HCT116 (cell line): ENCODE data around the gene NPW. TPM values are rescaled to one million over a fixed set of nuclear protein-coding genes. Genes with fewer than 3 reads are reported as not detected.

Experiments
- ATAC-seq: fragments of 200-7000 bp; cut with Tn5 transposase; 2 replicates; pipeline ENCODE4 v1.9.1; 2020; ENCODE audit warnings: mild to moderate bottlenecking, moderate library complexity
- BruUV-seq: library from RNA; stranded (reverse); fragments of 400-500 nt; replicated peaks from 2 replicates; lab custom pipeline; 2021; lab: Mats Ljungman, UMichigan
- CTCF ChIA-PET: fragments of 300-600 bp; sonication (Branson Sonifier 250); formaldehyde crosslinking; loops from one replicate; lab custom pipeline; 2021; ENCODE audit warnings: antibody characterized with exemption; lab: Charles Lee
- POLR2A ChIA-PET: fragments of 300-600, 350-600 bp; sonication (Branson Sonifier 250); formaldehyde crosslinking; loops from one replicate; lab custom pipeline; 2021; ENCODE audit warnings: antibody characterized with exemption; lab: Charles Lee
- RAD21 ChIA-PET, 2 experiments: fragments of 300-600 bp; sonication (Branson Sonifier 250); formaldehyde crosslinking; loops; one replicate each; lab custom pipeline; 2023; ENCODE audit warnings: low total read pairs in 2 of 2; ENCODE audit not compliant: uncharacterized antibody in 2 of 2, unreplicated experiment in 2 of 2, low non-redundant PET in 1 of 2; lab: Charles Lee
- DNase-seq: peaks from one replicate; pipeline ENCODE4 v3.0.0-alpha.2; 2010; ENCODE audit warnings: low read depth, low spot score
- H2AFZ ChIP-seq: fragments of 200-600 bp; shearing (Covaris generic), sonication (generic); 2 replicates; pipeline ENCODE4 v1.6.1; 2017; ENCODE audit warnings: low read depth, mixed run types, mixed read lengths, antibody characterized with exemption, low read length; ENCODE audit not compliant: poor library complexity, severe bottlenecking
- H3K27ac ChIP-seq: 2 replicates; pipeline ENCODE4 v1.5.1; 2012; ENCODE audit warnings: low read depth, low read length
- H3K27me3 ChIP-seq: fragments of 200-600 bp; sonication (generic); 2 replicates; pipeline ENCODE4 v1.6.1; 2016; ENCODE audit warnings: mixed run types, low read length, mixed read lengths; ENCODE audit not compliant: insufficient read depth
- H3K36me3 ChIP-seq, 2 experiments: fragments of 200-500 bp in 1 of 2; fragments of 200-600 bp in 1 of 2; sonication (Bioruptor generic) in 1 of 2; sonication (generic) in 1 of 2; 2 replicates each; pipeline versions ENCODE4 v1.5.1 to v1.6.1; 2014 to 2016; ENCODE audit warnings: low read length in 2 of 2, inconsistent platforms in 1 of 2, mixed read lengths in 1 of 2, mixed run types in 1 of 2; ENCODE audit not compliant: insufficient read depth in 2 of 2, control insufficient read depth in 1 of 2
- H3K4me1 ChIP-seq, 2 experiments: fragments of 200-600 bp in 1 of 2; sonication (generic) in 1 of 2; 2 replicates each; pipeline versions ENCODE4 v1.5.1 to v1.6.1; 2012 to 2017; ENCODE audit warnings: low read length in 2 of 2, inconsistent platforms in 1 of 2, mild to moderate bottlenecking in 1 of 2, mixed read lengths in 1 of 2, mixed run types in 1 of 2, moderate library complexity in 1 of 2; ENCODE audit not compliant: insufficient read depth in 2 of 2, control insufficient read depth in 1 of 2
- H3K4me2 ChIP-seq: fragments of 200-600 bp; sonication (generic); 2 replicates; pipeline ENCODE4 v1.6.1; 2017; ENCODE audit warnings: mixed run types, low read length, mixed read lengths
- H3K4me3 ChIP-seq, 2 experiments: fragments of 200-600 bp in 1 of 2; sonication (generic) in 1 of 2; replicated peaks in 1 of 2; 2 replicates each; pipeline ENCODE4 v1.5.1; 2011 to 2016; ENCODE audit warnings: low read length in 2 of 2, control low read depth in 1 of 2, low read depth in 1 of 2, mild to moderate bottlenecking in 1 of 2, mixed read lengths in 1 of 2, mixed run types in 1 of 2
- H3K79me2 ChIP-seq: fragments of 200-600 bp; sonication (generic); 2 replicates; pipeline ENCODE4 v1.6.1; 2017; ENCODE audit warnings: mild to moderate bottlenecking, mixed run types, low read length, moderate library complexity, mixed read lengths; ENCODE audit not compliant: insufficient read depth
- H3K9ac ChIP-seq: fragments of 200-600 bp; sonication (generic); 2 replicates; pipeline ENCODE4 v1.6.1; 2016; ENCODE audit warnings: low read length, mixed read lengths
- H3K9me2 ChIP-seq: fragments of 200-600 bp; sonication (generic), shearing (Covaris generic); 2 replicates; pipeline ENCODE4 v1.6.1; 2017; ENCODE audit warnings: mixed run types, mild to moderate bottlenecking, moderate library complexity; ENCODE audit not compliant: insufficient read depth
- H3K9me3 ChIP-seq, 2 experiments: fragments of 200-500 bp in 1 of 2; fragments of 200-600 bp in 1 of 2; sonication (Bioruptor generic) in 1 of 2; sonication (generic) in 1 of 2; 2 replicates each; pipeline ENCODE4 v1.6.1; 2014 to 2017; ENCODE audit warnings: low read length in 2 of 2, mixed read lengths in 2 of 2, inconsistent platforms in 1 of 2, low read depth in 1 of 2, mild to moderate bottlenecking in 1 of 2, mixed run types in 1 of 2, moderate library complexity in 1 of 2; ENCODE audit not compliant: control insufficient read depth in 1 of 2, insufficient read depth in 1 of 2
- H4K20me1 ChIP-seq: fragments of 200-600 bp; sonication (generic), shearing (Covaris generic); 2 replicates; pipeline ENCODE4 v1.6.1; 2017; ENCODE audit warnings: mixed run types, mild to moderate bottlenecking, moderate library complexity; ENCODE audit not compliant: insufficient read depth
- EGR1 ChIP-seq: IDR thresholded peaks from 2 replicates; pipeline ENCODE4 v1.6.1; 2012; ENCODE audit warnings: low read depth
- ELF1 ChIP-seq: IDR thresholded peaks from 2 replicates; pipeline ENCODE4 v1.6.1; 2012; ENCODE audit warnings: low read depth, borderline replicate concordance
- EZH2 ChIP-seq: fragments of 200-600 bp; sonication (generic); IDR thresholded peaks from 2 replicates; pipeline ENCODE4 v1.6.1; 2017; ENCODE audit warnings: antibody characterized with exemption, mixed run types
- EZH2phosphoT487 ChIP-seq: fragments of 200-600 bp; IDR thresholded peaks from 2 replicates; pipeline ENCODE4 v1.6.1; 2018; ENCODE audit warnings: antibody characterized with exemption, borderline replicate concordance
- JUND ChIP-seq: IDR thresholded peaks from 2 replicates; pipeline ENCODE4 v1.6.1; 2012
- POLR2A ChIP-seq: IDR thresholded peaks from 2 replicates; pipeline ENCODE4 v1.7.0; 2011; ENCODE audit warnings: borderline replicate concordance; ENCODE audit not compliant: insufficient read depth, insufficient read length; ENCODE audit errors: extremely low read depth
- POLR2AphosphoS5 ChIP-seq: IDR thresholded peaks from 2 replicates; pipeline ENCODE4 v1.6.1; 2011; ENCODE audit warnings: mild to moderate bottlenecking, low read depth, low read length, moderate library complexity
- RAD21 ChIP-seq: IDR thresholded peaks from 2 replicates; pipeline ENCODE4 v1.6.1; 2012; ENCODE audit warnings: low read depth, mild to moderate bottlenecking
- SIN3A ChIP-seq: IDR thresholded peaks from 2 replicates; pipeline ENCODE4 v1.6.1; 2012; ENCODE audit warnings: low read depth
- SP1 ChIP-seq: IDR thresholded peaks from 2 replicates; pipeline ENCODE4 v1.6.1; 2012; ENCODE audit warnings: low read depth
- SRF ChIP-seq: IDR thresholded peaks from 2 replicates; pipeline ENCODE4 v1.6.1; 2012; ENCODE audit warnings: low read depth
- ZFX ChIP-seq: fragments of 450-650 bp; IDR thresholded peaks from 2 replicates; pipeline ENCODE4 v1.6.1; 2017
- ZNF274 ChIP-seq: fragments of 200-500 bp; sonication (Bioruptor generic); IDR thresholded peaks from 2 replicates; pipeline ENCODE4 v1.6.1; 2014; ENCODE audit warnings: mild to moderate bottlenecking, low read depth, low read length, inconsistent platforms
- intact Hi-C: fragments of 100-400 bp; cut with micrococcal nuclease; formaldehyde crosslinking; loops from 2 replicates; pipeline ENCODE4 v1.10.0; 2022
- total RNA-seq: library from RNA; stranded (reverse); gene quantifications from one replicate; pipeline ENCODE4 v1.2.1, GENCODE V29; 2021; ENCODE audit not compliant: unreplicated experiment
- TF ChIP-seq, protein P1 (sequence below): IDR thresholded peaks from 2 replicates; pipeline ENCODE4 v1.6.1; 2012
- TF ChIP-seq, protein P2 (sequence below): IDR thresholded peaks from 2 replicates; pipeline ENCODE4 v1.6.1; 2011; ENCODE audit warnings: mild to moderate bottlenecking, low read length, moderate library complexity; ENCODE audit not compliant: insufficient replicate concordance; ENCODE audit errors: extremely low read depth
- TF ChIP-seq, protein P3 (sequence below): IDR thresholded peaks from 2 replicates; pipeline ENCODE4 v1.6.1; 2012; ENCODE audit warnings: low read depth
- TF ChIP-seq, protein P4 (sequence below): IDR thresholded peaks from 2 replicates; pipeline ENCODE4 v1.6.1; 2012

NPW gene
- total RNA-seq, 1 experiment from 2014 or later: 226 TPM

DNA sequence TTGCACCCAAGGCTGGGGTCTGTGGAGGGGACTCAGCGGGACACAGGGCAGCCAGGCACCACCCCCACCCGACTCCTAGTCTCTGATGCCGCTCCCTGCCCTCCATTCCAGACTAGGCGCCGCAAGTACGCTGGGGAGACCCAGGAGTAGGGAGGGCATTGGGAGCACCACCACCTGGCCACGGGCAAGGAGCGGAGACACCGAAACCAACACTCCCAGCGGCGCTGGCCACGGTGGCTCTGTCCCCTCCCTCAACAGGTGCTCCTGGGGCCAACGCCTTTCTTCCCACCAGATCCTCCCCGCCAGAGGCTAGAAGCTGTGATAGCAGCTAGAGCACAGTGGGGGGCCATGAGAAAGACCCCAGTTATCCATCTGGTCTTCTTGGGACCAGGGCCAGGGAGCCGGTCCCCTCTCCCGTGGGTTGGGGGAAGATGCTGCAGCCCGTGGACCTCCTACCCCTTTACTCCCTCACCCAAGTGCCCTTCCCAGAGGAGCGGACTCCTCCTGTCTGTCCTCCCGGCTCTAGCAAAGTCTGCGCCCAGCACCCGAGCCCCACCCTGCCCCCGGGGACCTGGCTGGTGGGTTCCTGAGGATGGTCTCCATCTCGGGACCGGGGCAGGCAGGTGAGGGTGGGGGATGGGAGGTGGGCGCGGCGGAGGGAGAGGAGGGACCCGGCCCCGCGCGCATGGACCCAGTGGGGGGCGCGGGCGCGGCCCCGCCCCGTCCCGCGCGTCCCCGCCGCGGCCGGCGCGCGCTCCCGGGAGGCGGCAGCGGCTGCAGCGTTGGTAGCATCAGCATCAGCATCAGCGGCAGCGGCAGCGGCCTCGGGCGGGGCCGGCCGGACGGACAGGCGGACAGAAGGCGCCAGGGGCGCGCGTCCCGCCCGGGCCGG lies 30.1 kb upstream of the NPW start, which contains the start of gene SYNGR3:
SYNGR3 (plus strand) TSS at position 762 of the 892 bp plus-strand sequence. CDS start 133 bp downstream, outside the sequence.
- CTCF ChIA-PET: interaction anchor here (0.6 kb wide), 1 partner anchor 25 kb away, joined by 3 read pairs; no protein-coding TSS in a partner anchor
- Histone ChIP-seq H3K27ac (peak within 1 kb of the TSS; percentile 65), H3K9ac (peak within 1 kb of the TSS; percentile 57), H3K4me3 (peak within 1 kb of the TSS; percentile 53 to 60), H3K9me3 (no peaks in the 10 kb centered on the region), H2AFZ (no peak within 1 kb of the TSS), H3K4me2 (peak within 1 kb of the TSS; percentile 67), H3K27me3 (no peaks in the 10 kb centered on the region), H3K79me2 (peaks cover 17% of the 10 kb centered on the region), H3K36me3 (peaks cover 6 to 14% of the 10 kb centered on the region in 2 experiments; a peak in 2 of 4 replicates), H4K20me1 (no peaks in the 10 kb centered on the region), H3K4me1 (peaks cover 20 to 45% of the 10 kb centered on the region in 2 experiments), H3K9me2 (no peaks in the 10 kb centered on the region)
- no peak for DNase-seq
- intact Hi-C loops: no loop called here
- TF ChIP-seq ZFX (no peak), SRF (no peak), ELF1 (no peak), POLR2AphosphoS5 (no peak), EGR1 (no peak), POLR2A (no peak), ZNF274 (no peak), RAD21 (no peak), SIN3A (no peak), SP1 (no peak), EZH2phosphoT487 (no peak), EZH2 (no peak), JUND (no peak)
- TF ChIP-seq, protein P1, sequence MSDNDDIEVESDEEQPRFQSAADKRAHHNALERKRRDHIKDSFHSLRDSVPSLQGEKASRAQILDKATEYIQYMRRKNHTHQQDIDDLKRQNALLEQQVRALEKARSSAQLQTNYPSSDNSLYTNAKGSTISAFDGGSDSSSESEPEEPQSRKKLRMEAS: no peak
- TF ChIP-seq, protein P2, sequence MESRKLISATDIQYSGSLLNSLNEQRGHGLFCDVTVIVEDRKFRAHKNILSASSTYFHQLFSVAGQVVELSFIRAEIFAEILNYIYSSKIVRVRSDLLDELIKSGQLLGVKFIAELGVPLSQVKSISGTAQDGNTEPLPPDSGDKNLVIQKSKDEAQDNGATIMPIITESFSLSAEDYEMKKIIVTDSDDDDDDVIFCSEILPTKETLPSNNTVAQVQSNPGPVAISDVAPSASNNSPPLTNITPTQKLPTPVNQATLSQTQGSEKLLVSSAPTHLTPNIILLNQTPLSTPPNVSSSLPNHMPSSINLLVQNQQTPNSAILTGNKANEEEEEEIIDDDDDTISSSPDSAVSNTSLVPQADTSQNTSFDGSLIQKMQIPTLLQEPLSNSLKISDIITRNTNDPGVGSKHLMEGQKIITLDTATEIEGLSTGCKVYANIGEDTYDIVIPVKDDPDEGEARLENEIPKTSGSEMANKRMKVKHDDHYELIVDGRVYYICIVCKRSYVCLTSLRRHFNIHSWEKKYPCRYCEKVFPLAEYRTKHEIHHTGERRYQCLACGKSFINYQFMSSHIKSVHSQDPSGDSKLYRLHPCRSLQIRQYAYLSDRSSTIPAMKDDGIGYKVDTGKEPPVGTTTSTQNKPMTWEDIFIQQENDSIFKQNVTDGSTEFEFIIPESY: no peak
- TF ChIP-seq, protein P3, sequence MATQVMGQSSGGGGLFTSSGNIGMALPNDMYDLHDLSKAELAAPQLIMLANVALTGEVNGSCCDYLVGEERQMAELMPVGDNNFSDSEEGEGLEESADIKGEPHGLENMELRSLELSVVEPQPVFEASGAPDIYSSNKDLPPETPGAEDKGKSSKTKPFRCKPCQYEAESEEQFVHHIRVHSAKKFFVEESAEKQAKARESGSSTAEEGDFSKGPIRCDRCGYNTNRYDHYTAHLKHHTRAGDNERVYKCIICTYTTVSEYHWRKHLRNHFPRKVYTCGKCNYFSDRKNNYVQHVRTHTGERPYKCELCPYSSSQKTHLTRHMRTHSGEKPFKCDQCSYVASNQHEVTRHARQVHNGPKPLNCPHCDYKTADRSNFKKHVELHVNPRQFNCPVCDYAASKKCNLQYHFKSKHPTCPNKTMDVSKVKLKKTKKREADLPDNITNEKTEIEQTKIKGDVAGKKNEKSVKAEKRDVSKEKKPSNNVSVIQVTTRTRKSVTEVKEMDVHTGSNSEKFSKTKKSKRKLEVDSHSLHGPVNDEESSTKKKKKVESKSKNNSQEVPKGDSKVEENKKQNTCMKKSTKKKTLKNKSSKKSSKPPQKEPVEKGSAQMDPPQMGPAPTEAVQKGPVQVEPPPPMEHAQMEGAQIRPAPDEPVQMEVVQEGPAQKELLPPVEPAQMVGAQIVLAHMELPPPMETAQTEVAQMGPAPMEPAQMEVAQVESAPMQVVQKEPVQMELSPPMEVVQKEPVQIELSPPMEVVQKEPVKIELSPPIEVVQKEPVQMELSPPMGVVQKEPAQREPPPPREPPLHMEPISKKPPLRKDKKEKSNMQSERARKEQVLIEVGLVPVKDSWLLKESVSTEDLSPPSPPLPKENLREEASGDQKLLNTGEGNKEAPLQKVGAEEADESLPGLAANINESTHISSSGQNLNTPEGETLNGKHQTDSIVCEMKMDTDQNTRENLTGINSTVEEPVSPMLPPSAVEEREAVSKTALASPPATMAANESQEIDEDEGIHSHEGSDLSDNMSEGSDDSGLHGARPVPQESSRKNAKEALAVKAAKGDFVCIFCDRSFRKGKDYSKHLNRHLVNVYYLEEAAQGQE: no peak
- TF ChIP-seq, protein P4, sequence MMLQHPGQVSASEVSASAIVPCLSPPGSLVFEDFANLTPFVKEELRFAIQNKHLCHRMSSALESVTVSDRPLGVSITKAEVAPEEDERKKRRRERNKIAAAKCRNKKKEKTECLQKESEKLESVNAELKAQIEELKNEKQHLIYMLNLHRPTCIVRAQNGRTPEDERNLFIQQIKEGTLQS: no peak
- RAD21 ChIA-PET: no interaction called here
- BruUV-seq: no TSS peak
- peak; percentile 49 for ATAC-seq
- POLR2A ChIA-PET: no interaction called here
